ENCODE data around the gene CEP192.
"Not testable (repeated sequence)": the region's sequence is repeated elsewhere in the genome, so short reads cannot be mapped to it uniquely, and the experiment has no call there.

The CEP192 gene

GRCh38 chr18:12990641-12990966 lies 558 bp upstream of the CEP192 start:
- DNase-seq: no peak

- no peak for DNase-seq
These were observed 638 bp downstream of the CEP192 start for GRCh38 chr18:12991821-12992179.

- DNase-seq: no peak
These were observed 2.3 kb downstream of the CEP192 start for GRCh38 chr18:12993439-12993838.

- DNase-seq: no peak
These were observed 4.3 kb downstream of the CEP192 start for GRCh38 chr18:12995424-12995823.

DNA sequence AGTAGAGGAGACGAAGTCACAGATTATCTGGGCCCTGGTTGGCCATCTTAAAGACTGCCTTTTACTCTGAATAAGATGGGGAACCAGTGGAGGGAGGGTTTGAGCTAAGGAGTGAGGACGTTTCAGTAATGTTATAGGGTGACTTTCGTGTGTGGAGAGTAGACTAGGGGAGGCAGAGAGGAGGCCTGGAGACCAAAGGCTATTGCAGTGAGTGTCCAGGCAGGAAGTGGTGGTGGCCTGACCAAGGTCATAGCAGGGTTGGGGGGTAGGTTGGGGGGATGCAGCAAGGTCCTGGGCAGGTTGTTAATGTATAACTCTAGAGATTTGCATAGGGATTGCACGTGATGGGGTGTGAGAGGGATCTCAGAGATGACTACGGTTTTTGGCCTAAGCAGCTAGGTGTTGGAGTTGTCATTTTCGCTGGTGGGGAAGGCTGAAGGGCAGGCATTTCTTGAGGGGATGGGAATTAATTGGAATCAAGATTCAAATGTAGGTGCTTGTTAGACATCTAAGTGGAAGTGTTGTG lies 4.9 kb downstream of the CEP192 start:
- DNase-seq: no peak

- no peak for DNase-seq
These were observed 5.6 kb downstream of the CEP192 start for GRCh38 chr18:12996661-12997292.

GRCh38 chr18:12997330-12997729 lies 6.2 kb downstream of the CEP192 start:
- not testable (repeated sequence) for DNase-seq

GRCh38 chr18:12998332-12999060 lies 7.3 kb downstream of the CEP192 start:
- DNase-seq: no peak

GRCh38 chr18:13003466-13003896 lies 12.3 kb downstream of the CEP192 start:
- no peak for DNase-seq

GRCh38 chr18:13004396-13004795 lies 13.2 kb downstream of the CEP192 start:
- DNase-seq: no peak

GRCh38 chr18:13005289-13005688 lies 14.1 kb downstream of the CEP192 start:
- no peak for DNase-seq

GRCh38 chr18:13006531-13007247 lies 15.5 kb downstream of the CEP192 start:
- DNase-seq: no peak

DNA sequence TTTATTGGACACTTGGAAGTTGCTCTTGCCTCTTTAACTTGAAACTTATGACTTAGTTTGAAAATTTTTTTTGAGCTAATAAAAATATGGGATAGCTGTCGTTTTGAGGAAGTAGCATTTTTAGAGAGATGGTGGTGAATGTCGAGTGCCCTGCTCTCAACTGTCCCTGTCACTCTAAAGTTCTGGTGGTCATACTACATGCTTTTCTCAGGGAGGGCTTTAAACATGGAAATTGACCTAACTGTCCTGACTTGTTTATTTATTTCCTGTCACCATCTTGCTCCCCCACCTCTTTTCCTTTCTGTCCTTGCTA lies 16.0 kb downstream of the CEP192 start:
- DNase-seq: no peak

GRCh38 chr18:13011719-13012118 lies 20.6 kb downstream of the CEP192 start:
- no peak for DNase-seq

- DNase-seq: no peak
These were observed 23.1 kb downstream of the CEP192 start for GRCh38 chr18:13014232-13014631.

- no peak for DNase-seq
These were observed 23.7 kb downstream of the CEP192 start for GRCh38 chr18:13014818-13015217.

- DNase-seq: no peak
These were observed 26.2 kb downstream of the CEP192 start for GRCh38 chr18:13017247-13017875.

GRCh38 chr18:13018374-13018773 lies 27.2 kb downstream of the CEP192 start:
- DNase-seq: no peak

DNA sequence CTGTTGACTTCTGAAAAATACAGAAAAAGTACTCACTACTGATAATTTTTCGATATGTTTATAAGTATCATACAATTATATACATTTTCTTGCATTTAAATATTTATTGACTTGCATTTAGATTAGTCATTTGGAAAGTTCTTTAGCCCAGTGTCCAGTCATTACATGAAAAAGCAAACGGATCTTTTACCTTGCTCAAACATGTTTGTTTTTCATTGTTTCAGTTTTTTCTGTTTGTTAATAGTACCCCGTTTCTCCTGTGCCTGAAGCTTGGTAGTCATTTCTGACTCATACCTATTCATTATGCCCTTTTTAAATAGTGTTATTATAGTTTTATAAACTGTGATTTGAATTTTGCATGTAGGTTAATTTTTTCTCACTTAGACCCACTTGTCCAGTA lies 28.1 kb downstream of the CEP192 start:
- no peak for DNase-seq

GRCh38 chr18:13022644-13023043 lies 31.5 kb downstream of the CEP192 start:
- no peak for DNase-seq

DNA sequence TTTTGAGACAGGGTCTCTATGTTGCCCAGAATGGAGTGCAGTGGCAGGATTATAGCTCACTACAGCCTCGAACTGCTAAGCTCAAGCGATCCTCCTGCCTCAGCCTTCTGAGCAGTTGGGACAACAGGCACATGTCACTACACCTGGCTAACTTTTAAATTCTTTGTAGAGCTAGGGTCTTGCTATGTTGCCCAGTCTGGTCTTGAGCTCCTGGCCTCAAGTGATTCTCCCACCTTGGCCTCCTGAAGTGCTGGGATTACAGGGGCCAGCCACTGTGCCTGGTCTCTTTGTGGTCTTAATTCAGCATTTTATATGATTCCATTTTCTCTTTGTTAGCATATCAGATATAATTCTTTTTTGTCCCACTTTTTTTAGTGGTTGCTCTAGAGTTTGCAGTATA lies 34.1 kb downstream of the CEP192 start:
- no peak for DNase-seq

DNA sequence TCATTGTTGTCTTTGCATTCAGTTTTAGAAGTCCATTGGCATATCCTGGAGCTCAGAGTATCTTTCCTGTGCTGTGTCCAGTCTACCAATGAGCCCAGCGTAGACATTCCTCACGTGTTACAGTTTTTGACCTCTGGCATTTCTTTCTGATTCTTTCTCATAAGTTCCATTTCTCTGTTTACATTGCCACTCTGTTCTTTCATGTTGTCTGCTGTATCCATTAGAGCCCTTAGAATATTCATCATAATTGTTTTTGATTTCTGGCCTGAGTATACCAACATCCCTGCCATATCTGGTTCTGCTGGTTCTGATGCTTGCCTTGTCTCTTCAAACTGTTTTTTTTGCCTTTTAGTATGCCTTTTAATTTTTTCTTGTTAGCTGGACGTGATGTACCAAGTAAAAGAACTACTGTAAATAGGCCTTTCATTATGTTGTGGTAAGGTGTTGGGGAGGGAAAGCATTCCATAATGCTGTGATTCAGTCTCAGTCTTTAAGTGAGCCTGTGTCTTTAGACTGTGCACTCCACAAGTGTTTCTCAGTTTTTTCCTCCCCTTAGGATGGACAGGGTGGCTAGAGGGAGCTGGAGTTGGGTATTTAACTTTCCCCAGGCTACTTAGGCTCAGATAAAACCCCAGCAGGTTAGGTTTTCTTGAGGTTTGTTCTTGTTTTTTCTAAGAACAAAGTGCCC lies 35.6 kb downstream of the CEP192 start:
- DNase-seq: no peak

DNA sequence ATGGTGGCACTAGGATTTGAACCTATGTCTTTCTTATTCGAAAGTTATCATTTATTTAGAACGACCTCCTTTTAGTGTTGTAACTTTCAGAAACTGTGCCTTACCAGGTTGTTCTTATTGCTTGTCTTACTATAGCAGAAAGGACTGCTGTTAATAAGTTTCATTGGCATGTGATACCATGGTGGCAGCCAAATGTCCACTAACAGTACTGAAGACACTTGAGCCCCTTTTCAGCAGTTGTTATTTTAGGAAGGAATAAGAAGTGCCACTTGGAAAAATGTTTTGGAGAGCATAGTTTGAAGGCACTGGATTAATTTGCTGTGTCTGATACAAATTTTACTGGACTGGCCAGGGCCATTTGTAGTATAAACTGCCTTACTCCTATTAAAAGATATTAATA lies 37.7 kb downstream of the CEP192 start:
- no peak for DNase-seq
